HEK293 (cell line): ENCODE results near the gene STARD13.

Experiments
- ZBTB44 ChIP-seq: fragments of 450-650 bp; IDR thresholded peaks from 2 replicates; pipeline ENCODE4 v1.5.1; 2018; ENCODE audit warnings: missing biosample characterization, mild to moderate bottlenecking, missing genetic modification characterization
- ZNF223 ChIP-seq: fragments of 450-650 bp; formaldehyde crosslinking; IDR thresholded peaks from 2 replicates; pipeline ENCODE4 v1.5.1; 2016; ENCODE audit warnings: missing biosample characterization, missing genetic modification characterization
- ZNF26 ChIP-seq: fragments of 450-650 bp; formaldehyde crosslinking; IDR thresholded peaks from 2 replicates; pipeline ENCODE4 v1.5.1; 2016; ENCODE audit warnings: missing biosample characterization, missing genetic modification characterization

STARD13 gene

DNA sequence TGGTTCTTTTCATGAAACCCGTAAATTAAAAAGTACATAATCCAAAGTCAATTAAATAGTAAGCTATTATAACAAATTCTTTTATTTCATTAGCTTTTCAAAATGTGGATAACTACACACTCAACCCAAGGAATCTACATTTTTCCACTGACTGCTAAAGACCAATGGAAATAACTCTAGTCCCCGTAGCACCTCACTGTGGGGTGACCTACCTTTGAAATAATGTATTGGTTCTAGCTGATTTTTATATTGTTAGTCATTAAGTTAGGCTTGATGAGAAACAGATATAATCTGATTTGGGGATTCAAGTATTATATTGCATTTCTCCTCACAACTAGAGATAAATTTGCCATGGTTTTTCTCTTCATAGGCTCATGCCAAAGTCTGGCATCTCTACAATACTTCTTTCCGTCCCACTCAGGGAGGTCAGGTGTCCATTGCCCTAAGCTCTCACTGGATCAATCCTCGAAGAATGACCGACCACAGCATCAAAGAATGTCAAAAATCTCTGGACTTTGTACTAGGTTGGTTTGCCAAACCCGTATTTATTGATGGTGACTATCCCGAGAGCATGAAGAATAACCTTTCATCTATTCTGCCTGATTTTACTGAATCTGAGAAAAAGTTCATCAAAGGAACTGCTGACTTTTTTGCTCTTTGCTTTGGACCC lies 232.0 kb downstream of the STARD13 start (continued):
- TF ChIP-seq ZNF26 (tag by site-specific recombination): no peak
- TF ChIP-seq ZNF223 (tag by site-specific recombination): no peak
- TF ChIP-seq ZBTB44 (tag by site-specific recombination): no peak
